Measurements from ENCODE around the gene MVB12B.

MVB12B gene

DNA sequence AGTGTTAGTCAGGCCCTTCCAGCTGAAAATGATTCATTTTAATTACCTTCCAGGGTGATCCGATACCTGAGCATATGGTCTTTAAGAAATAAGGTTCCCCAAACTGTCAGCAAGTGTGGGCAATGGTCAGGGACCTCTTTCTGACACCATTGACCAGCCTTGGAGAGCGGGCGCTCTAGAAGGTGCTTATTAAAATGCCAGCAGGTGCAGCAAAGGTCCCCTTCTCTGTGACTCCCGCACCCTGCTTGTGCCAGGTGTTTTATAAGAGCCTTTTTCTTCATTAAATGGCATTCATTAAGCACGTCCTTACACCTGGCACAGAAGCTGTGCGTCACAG, 85.3 kb downstream of the MVB12B start:
- no peak for DNase-seq (ENCODE audit: low read depth)
- H3K4me3 ChIP-seq (ENCODE audit: low read length): no peak overlapping the region
- TF ChIP-seq, protein P1, sequence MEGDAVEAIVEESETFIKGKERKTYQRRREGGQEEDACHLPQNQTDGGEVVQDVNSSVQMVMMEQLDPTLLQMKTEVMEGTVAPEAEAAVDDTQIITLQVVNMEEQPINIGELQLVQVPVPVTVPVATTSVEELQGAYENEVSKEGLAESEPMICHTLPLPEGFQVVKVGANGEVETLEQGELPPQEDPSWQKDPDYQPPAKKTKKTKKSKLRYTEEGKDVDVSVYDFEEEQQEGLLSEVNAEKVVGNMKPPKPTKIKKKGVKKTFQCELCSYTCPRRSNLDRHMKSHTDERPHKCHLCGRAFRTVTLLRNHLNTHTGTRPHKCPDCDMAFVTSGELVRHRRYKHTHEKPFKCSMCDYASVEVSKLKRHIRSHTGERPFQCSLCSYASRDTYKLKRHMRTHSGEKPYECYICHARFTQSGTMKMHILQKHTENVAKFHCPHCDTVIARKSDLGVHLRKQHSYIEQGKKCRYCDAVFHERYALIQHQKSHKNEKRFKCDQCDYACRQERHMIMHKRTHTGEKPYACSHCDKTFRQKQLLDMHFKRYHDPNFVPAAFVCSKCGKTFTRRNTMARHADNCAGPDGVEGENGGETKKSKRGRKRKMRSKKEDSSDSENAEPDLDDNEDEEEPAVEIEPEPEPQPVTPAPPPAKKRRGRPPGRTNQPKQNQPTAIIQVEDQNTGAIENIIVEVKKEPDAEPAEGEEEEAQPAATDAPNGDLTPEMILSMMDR (conservative IDR thresholded peaks at IDR 0.05; ENCODE audit: low read length): no peak

GRCh38 chr9:126412905-126413304, 86.3 kb downstream of the MVB12B start:
- TF ChIP-seq, protein P1 (conservative IDR thresholded peaks at IDR 0.05; ENCODE audit: low read length): no peak
- H3K4me3 ChIP-seq (ENCODE audit: low read length): no peak overlapping the region
- DNase-seq (ENCODE audit: low read depth): peak; percentile 33

- DNase-seq (ENCODE audit: low read depth): no peak
- H3K4me3 ChIP-seq (ENCODE audit: low read length): no peak overlapping the region
- TF ChIP-seq, protein P1 (conservative IDR thresholded peaks at IDR 0.05; ENCODE audit: low read length): no peak
Observed at GRCh38 chr9:126413391-126414068, 86.9 kb downstream of the MVB12B start.

DNA sequence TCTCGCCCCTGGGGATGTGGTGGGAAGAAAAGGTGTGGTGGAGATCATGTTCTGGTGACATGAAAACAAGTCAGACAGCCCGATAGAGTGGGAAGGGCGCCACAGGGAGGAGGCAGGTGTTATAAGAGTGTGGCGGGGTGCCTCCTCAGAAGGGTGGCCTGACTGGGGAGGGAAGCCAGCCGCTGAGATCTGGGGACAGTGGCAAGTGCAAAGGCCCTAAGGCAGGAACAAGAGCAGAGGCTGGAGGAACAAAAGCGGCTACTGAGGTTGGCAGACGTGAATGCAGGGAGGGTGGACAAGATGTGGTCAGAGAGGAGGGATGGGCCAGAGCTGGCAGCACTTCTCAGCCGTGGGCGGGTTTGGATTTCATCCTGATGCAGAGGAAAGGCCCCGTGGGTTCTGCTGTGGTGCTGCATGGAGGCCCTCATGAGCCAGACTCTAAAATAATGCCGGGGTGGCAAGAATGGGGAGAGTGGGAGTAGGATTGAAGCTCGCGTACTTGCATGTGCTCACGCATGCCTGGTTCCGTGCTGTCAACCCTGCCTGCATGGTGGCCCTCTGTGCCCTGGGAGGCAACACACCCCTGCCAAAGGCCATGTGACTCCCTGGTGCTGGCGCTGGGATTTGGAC, 89.2 kb downstream of the MVB12B start:
- H3K4me3 ChIP-seq (ENCODE audit: low read length): no peak overlapping the region
- TF ChIP-seq, protein P1 (conservative IDR thresholded peaks at IDR 0.05; ENCODE audit: low read length): no peak
- DNase-seq (ENCODE audit: low read depth): no peak

DNA sequence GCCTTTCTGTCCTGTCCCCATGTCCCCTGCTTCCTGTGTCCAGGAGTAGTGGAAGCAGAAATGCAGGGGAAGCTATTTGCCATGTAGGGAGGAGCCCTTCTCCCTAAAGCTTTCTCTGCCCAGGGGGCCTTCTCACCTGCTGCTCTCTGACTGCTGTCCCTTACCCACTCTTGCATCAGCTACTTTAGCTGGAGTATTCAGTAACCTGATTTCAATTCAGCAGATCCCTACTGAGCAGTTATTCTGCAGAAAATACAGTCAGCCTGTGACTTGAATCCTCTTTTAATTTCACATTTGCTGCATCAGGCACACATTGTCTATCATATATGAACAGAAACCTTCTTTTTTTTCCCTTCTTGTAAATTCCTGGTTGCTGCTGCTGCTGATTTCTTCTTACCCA, 90.4 kb downstream of the MVB12B start:
- no peak overlapping the region for H3K4me3 ChIP-seq (ENCODE audit: low read length)
- TF ChIP-seq, protein P1 (conservative IDR thresholded peaks at IDR 0.05; ENCODE audit: low read length): no peak
- DNase-seq (ENCODE audit: low read depth): no peak

DNA sequence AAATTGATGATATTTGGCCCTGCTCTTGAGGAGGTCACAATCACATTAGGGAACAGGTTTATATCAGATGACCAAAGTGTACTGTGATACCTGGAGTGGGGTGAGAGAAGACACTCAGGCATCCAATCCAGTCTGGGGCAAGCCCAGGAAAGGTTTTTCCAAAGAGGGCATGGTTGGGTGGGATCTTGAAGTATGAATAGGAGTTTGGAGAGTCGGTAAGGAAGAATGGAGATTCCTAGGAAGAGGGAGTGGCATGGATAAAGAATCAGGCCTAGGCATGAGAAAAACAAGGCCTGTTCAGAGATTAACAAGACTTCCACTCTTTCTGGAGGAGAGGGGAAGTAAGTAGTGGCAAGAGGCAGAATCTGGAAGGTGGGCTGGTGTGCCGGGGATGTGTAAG, 91.1 kb downstream of the MVB12B start:
- TF ChIP-seq, protein P1 (conservative IDR thresholded peaks at IDR 0.05; ENCODE audit: low read length): no peak
- H3K4me3 ChIP-seq (ENCODE audit: low read length): no peak overlapping the region
- no peak for DNase-seq (ENCODE audit: low read depth)

- TF ChIP-seq, protein P1 (conservative IDR thresholded peaks at IDR 0.05; ENCODE audit: low read length): no peak
- DNase-seq (ENCODE audit: low read depth): no peak
- H3K4me3 ChIP-seq (ENCODE audit: low read length): no peak overlapping the region
Observed at GRCh38 chr9:126418608-126419007, 92.0 kb downstream of the MVB12B start.

All from AG10803 (cell line).